Mesothelial cell of epicardium (in vitro differentiated cells): Measurements from ENCODE around the gene JOSD2. TPM values are rescaled to one million over a fixed set of nuclear protein-coding genes. Genes with fewer than 3 reads are reported as not detected.
A peak's percentile ranks its signal among the peaks of the same experiment; 100 is the strongest.

Source experiments
- DNase-seq, 2 experiments: peaks; one replicate each; pipeline ENCODE4 v3.0.0; 2021; ENCODE audit warnings: low spot score in 2 of 2; ENCODE audit not compliant: unreplicated experiment in 2 of 2
- H3K27ac Mint-ChIP-seq: 2 replicates; pipeline ENCODE4 v1.8.0; 2021; ENCODE audit warnings: mixed read lengths
- H3K27me3 Mint-ChIP-seq: 2 replicates; pipeline ENCODE4 v1.8.0; 2021; ENCODE audit warnings: low read depth, mixed read lengths
- H3K36me3 Mint-ChIP-seq: 2 replicates; pipeline ENCODE4 v1.8.0; 2021; ENCODE audit warnings: mixed read lengths
- H3K4me1 Mint-ChIP-seq: 2 replicates; pipeline ENCODE4 v1.8.0; 2021; ENCODE audit warnings: mixed read lengths
- H3K4me3 Mint-ChIP-seq: 2 replicates; pipeline ENCODE4 v1.8.0; 2021; ENCODE audit warnings: mild to moderate bottlenecking, moderate library complexity, mixed read lengths
- H3K9me3 Mint-ChIP-seq: 2 replicates; pipeline ENCODE4 v1.8.0; 2021; ENCODE audit warnings: mixed read lengths
- total RNA-seq: library from RNA; stranded (reverse); gene quantifications from 3 replicates; pipeline ENCODE4 v1.2.1, GENCODE V29; 2021
- TF ChIP-seq, protein P1 (sequence below): fragments of 200-600 bp; sonication (generic); IDR thresholded peaks from one replicate; pipeline ENCODE4 v1.5.0; 2021; ENCODE audit warnings: antibody characterized with exemption; ENCODE audit not compliant: unreplicated experiment

Gene JOSD2
- total RNA-seq, 1 donor from 2014 or later: 17.5 TPM

GRCh38 chr19:50493171-50493570, 17.8 kb downstream of the JOSD2 start:
- DNase-seq: no peak
- peaks cover 6% of the 10 kb centered on the region for H3K36me3 Mint-ChIP-seq
- peaks cover 35% of the 10 kb centered on the region for H3K4me1 Mint-ChIP-seq
- H3K4me3 Mint-ChIP-seq: no peak overlapping the region
- H3K9me3 Mint-ChIP-seq: no peaks in the 10 kb centered on the region
- no peak overlapping the region for H3K27ac Mint-ChIP-seq
- peaks cover 74% of the 10 kb centered on the region for H3K27me3 Mint-ChIP-seq
- TF ChIP-seq, protein P1, sequence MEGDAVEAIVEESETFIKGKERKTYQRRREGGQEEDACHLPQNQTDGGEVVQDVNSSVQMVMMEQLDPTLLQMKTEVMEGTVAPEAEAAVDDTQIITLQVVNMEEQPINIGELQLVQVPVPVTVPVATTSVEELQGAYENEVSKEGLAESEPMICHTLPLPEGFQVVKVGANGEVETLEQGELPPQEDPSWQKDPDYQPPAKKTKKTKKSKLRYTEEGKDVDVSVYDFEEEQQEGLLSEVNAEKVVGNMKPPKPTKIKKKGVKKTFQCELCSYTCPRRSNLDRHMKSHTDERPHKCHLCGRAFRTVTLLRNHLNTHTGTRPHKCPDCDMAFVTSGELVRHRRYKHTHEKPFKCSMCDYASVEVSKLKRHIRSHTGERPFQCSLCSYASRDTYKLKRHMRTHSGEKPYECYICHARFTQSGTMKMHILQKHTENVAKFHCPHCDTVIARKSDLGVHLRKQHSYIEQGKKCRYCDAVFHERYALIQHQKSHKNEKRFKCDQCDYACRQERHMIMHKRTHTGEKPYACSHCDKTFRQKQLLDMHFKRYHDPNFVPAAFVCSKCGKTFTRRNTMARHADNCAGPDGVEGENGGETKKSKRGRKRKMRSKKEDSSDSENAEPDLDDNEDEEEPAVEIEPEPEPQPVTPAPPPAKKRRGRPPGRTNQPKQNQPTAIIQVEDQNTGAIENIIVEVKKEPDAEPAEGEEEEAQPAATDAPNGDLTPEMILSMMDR: no peak

DNA sequence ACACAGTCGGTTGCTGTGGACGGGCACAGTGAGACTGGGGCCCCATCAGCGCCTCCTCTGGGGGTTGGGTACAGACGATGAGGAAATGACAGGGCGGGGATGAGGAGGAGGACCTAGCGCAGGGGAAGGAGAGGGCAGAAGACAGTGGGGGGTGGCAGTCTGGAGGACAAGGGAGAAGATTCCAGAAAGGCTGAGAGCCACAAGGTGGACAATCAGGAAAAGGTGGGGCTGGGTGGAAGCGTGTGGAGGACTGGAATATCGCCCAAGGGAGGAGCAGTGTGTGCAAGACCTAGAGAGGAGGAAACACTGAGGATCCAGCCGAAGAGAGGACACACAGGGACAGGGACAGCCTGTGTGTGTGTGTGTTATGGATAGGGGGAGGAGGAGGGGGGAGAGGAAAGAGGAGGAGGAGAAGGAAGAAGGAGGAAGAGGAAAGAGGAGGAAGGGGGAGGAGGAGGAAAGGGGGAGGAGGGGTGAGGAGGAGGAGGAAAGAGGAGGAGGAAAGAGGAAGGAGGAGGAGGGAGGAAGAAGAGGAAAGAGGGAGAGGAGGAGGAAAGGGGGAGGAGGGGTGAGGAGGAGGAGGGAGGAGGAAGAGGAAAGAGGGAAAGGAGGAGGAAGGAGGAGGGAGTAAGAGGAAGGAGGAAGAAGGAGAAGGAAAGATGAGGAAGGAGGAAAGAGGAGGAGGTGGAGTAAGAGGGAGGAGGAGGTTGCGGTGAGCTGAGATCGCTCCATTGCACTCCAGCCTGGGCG, 18.5 kb downstream of the JOSD2 start:
- H3K36me3 Mint-ChIP-seq: peaks cover 6% of the 10 kb centered on the region
- peak overlapping the region; percentile 46 for H3K4me3 Mint-ChIP-seq
- DNase-seq: no peak
- H3K27ac Mint-ChIP-seq: no peak overlapping the region
- peaks cover 80% of the 10 kb centered on the region for H3K27me3 Mint-ChIP-seq
- no peaks in the 10 kb centered on the region for H3K9me3 Mint-ChIP-seq
- TF ChIP-seq, protein P1: no peak
- H3K4me1 Mint-ChIP-seq: peaks cover 38% of the 10 kb centered on the region

- H3K9me3 Mint-ChIP-seq: no peaks in the 10 kb centered on the region
- TF ChIP-seq, protein P1: no peak
- DNase-seq: no peak
- peak overlapping the region; percentile 11 for H3K27ac Mint-ChIP-seq
- peak overlapping the region; percentile 14 for H3K4me3 Mint-ChIP-seq
- peaks cover 82% of the 10 kb centered on the region for H3K27me3 Mint-ChIP-seq
- peaks cover 38% of the 10 kb centered on the region for H3K4me1 Mint-ChIP-seq
- peaks cover 6% of the 10 kb centered on the region for H3K36me3 Mint-ChIP-seq
Observed at GRCh38 chr19:50490991-50491472, 20.0 kb downstream of the JOSD2 start.

GRCh38 chr19:50490411-50490811, 20.6 kb downstream of the JOSD2 start:
- no peak overlapping the region for H3K27ac Mint-ChIP-seq
- no peaks in the 10 kb centered on the region for H3K9me3 Mint-ChIP-seq
- peaks cover 10% of the 10 kb centered on the region for H3K36me3 Mint-ChIP-seq
- H3K27me3 Mint-ChIP-seq: peaks cover 78% of the 10 kb centered on the region
- H3K4me3 Mint-ChIP-seq: no peak overlapping the region
- DNase-seq: no peak
- H3K4me1 Mint-ChIP-seq: peaks cover 38% of the 10 kb centered on the region
- TF ChIP-seq, protein P1: no peak

- peaks cover 69% of the 10 kb centered on the region for H3K27me3 Mint-ChIP-seq
- no peaks in the 10 kb centered on the region for H3K9me3 Mint-ChIP-seq
- peak overlapping the region; percentile 55 for H3K4me3 Mint-ChIP-seq
- no peak overlapping the region for H3K27ac Mint-ChIP-seq
- peaks cover 11% of the 10 kb centered on the region for H3K36me3 Mint-ChIP-seq
- peaks cover 38% of the 10 kb centered on the region for H3K4me1 Mint-ChIP-seq
- TF ChIP-seq, protein P1: no peak
- no peak for DNase-seq
Observed at GRCh38 chr19:50489461-50490011, 21.5 kb downstream of the JOSD2 start.
